NCI-H345 treated with DMSO at 0.1 percent for 48 hours (cell line): ENCODE data around the gene PAK6.

ENCODE experiments used
- DNase-seq: peaks from one replicate; lab custom pipeline; 2025; ENCODE audit not compliant: unreplicated experiment; lab: John Stamatoyannopoulos, UW

PAK6 gene

DNA sequence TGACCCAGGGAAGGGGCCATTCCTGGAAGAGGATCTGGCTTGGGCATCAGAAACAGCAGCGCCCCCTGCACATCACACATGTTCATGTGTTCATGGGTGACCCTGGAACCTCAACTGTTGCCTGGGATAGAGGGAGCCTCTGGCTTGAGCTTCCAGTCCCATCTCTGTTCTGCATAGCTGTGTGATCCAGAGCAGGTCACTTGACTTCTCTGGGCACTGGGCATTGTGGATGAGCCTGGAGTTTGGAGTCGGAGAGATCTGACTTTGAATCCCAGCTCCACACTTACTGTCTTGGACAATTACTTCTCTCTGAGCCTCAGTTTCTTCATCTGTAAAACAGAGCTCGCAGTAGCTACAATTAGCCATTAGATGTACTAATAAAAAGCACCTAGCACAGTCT is 15.6 kb downstream of the PAK6 start:
- no peak for DNase-seq

DNA sequence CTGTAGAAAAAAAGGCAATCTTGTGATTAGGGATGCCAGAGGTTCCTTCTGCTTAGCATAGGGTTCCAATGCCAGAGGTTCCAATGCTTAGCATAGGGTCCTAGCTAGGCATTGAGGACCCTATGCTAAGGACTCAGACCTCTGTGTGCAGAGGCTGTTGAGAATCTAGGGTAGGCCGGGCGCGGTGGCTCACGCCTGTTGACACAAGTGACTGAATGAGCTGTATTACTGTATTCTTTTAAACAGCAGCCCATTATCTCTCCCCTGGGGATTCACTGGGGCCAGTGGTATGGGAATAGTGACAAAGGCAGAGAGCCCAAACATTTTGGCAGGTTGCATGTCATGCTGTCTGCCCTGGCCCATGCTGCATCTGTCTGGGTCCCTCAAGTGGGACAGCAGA is 16.2 kb downstream of the PAK6 start:
- DNase-seq, result no peak

DNA sequence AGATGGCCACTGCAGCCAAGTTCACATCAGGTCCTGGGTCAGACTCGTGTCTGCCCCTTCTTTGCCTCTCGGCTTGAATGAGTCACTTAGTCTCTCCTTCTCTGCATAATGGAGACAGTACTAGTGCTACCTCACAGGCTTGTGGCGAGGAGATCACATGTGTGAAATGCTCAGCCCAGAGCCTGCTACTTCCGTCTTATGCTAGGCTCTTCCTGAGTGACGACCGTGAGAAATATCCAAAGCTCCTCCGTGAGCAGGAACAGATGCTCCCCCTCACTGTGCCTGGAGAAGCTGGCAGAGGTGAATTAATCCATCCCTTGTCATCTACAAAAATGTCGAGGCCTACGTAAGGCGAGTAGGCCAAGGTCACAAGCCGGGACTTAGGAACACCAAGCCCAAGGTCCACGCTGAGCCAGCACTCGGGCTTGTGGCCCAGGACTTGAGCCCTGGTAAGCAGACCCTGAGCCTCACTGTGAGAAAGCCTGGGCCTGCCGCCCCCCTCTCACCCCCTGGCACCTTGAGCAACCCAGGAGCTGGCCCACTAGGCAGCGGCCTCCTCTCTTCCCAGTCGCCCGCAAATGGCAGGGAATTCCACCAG is 17.9 kb downstream of the PAK6 start:
- no peak for DNase-seq

DNA sequence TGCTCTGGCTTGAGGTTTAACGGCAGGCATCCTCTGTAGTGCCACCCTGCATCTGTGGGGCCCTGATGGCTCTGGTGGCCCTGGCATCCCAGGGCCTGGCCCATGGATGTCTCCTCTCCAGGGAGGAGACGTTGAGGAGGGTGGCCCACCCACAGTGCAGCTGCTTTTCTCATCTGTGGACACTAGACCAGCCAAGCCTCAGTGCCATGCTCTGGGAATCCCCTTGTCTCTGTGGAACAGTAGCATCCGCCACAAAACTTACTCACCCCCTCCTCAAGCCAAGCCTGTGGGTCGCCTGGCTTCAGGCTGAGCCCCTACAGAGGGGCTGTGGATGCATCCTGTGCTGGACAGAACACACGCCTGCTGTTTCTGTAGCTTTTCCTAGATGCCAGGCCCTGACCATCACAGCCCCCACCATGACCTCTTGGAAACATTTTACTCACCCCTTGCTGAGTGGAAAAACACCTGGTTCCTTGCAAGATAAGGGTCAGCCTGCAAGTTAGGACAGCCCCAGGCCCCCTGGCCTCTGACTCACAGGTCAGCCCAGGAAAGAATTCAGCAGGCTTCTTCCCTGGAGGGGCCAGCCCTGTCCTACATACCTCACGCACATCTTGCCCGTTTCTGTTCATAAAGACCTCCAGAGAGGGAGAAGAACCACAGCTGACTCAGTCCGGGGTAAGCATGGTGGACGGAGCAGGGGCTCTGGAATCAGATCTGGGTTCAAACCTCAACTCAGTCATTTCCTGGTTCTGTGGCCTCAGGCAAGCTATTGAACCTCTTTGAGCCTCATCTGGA is 19.0 kb downstream of the PAK6 start:
- DNase-seq, result no peak

DNA sequence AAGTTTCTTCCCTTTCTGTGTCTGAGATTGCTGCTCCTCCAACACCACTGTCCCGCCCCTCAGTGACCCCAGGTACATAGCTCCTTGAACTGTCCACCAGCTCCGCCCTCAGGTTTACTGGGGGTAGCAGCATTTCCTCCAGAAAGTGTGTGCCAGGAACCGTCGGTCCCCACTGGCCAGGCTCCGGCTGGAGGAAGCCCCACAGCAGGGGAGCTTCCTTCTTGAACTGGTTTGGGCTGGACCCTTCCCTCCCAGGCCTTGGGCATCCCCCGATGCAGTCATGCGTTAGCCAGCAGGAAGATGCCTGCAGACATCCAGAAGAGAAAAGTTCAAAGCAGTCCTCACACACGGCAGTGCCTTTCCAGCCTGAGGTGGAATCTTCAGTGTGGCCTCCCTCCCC is 19.7 kb downstream of the PAK6 start:
- no peak for DNase-seq

DNA sequence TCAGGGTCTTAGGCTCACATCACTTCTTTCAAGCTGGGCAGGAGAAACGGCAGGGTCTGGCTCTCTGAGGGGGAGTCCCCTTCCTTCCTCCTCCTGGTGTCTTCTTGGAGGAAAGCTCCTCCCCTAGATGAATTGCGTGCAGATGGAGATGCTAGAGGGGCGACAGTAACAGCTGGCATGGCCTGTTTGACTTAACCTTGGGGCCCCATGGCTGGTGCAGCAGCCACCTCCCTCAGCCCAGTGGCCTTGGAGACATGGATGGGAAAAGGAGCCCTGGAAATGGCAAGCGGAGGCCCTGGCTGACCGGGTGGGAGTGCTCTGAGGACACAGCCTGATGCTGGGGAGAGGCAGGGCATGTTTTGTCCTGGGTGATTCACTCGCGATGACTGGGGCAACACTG is 20.2 kb downstream of the PAK6 start:
- DNase-seq, result no peak

DNA sequence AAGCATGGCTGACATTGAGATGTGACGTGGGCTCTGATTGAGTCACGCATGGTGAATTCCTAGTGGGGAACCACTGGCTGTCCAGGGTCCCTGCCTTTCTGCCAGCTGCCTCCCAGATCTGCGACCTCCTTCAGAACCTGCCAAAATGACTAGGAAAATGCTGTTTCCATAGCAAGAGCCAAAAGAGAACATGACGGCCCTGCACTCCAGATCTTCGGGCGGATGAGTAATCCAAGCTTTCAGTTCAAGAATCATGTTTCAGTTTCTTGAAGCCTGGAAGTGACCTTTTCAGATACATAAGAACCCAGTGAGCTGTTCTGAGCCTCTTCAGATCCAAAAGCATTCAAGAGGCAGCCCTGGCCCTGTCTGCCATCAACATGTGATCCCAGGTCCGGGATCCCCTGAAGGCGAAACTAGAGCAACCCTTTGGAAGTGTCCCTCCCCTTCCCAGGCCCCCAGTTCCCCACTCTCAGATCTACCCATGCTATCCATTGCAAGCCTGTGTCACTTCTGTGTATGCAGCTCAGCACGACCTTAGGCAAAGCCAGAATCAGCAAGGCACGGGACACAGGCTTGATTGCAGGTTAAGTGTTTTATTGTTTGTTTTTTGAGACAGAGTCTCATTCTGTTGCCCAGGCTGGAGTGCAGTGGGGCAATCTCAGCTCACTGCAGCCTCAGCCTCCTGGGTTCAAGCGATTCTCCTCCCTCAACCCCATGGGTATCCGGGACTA is 24.3 kb downstream of the PAK6 start:
- DNase-seq, result no peak

DNA sequence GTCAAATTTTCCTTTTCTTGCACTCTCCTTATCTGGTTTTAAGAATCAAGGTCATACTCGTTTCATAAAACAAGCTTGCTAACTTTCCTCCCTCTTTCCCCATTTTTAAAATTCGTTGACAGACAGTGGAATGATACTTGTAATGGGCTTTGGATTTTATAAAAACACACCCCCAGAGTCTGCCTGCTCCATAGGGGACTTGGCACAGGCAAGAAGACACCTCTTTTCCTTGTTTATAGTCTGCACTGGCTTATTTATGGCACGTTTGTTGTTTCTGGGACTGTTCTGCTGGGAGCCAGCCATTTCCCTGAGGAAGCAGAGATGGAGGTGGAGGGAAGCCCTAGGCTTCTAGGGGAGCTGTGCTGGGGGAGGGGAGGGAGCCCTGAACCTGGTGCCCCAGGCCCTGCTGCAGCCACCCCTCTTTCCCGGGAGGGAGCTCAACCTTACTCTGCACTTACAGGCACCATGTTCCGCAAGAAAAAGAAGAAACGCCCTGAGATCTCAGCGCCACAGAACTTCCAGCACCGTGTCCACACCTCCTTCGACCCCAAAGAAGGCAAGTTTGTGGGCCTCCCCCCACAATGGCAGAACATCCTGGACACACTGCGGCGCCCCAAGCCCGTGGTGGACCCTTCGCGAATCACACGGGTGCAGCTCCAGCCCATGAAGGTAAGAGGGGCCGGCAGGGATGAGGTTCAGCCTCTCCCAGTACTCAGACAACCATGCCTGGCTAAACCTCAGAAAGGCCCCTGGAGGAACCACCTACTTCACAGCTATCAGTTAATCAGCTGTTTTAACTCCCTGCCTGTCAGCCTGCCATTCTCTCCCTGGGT is 25.7 kb downstream of the PAK6 start:
- DNase-seq, result no peak

DNA sequence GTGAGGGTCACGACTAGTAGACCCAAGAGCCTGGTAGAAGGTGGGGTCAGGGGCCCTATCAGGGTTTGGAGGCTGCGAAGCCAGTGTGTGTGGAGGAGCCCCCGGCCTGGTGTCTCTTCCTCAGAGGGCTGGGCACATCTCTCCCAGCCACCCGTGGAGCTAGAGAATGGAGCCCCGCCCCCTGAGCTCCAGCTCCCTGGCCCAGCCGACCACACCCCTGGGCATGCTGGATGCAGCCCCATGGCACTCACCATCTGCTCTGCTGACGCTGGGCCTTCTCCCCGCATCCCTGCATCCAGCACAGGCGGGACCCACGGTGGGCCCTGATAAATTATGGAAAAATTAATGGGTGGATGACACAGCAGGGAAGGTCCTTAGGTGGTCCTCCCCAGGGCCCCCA is 26.5 kb downstream of the PAK6 start:
- no peak for DNase-seq

DNA sequence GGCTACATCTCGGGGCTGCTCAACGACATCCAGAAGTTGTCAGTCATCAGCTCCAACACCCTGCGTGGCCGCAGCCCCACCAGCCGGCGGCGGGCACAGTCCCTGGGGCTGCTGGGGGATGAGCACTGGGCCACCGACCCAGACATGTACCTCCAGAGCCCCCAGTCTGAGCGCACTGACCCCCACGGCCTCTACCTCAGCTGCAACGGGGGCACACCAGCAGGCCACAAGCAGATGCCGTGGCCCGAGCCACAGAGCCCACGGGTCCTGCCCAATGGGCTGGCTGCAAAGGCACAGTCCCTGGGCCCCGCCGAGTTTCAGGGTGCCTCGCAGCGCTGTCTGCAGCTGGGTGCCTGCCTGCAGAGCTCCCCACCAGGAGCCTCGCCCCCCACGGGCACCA is 27.0 kb downstream of the PAK6 start:
- DNase-seq, result no peak

DNA sequence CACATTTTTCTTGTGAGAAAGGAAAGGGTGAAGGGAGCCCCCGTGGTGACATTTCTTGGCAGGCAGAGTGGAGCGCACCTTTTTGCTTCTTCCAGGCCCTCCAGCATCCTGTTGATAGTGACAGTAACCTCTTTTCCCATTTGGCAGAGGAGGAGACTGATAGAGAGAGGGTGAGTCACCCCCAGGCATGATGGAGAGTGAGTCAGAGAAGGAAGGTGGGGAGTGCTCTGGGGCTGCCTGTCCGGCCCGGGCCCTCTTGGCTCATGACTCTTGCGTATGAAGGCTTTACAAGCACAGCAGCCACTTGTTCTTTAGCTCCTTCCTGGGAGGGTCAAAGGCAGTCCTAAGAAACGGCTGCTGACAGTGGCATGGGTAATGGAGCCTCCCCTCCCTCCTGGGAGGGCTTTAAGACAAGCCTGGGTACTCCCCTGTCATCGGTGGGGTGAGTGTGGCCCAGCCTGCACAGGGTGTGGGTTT is 28.0 kb downstream of the PAK6 start:
- no peak for DNase-seq

DNA sequence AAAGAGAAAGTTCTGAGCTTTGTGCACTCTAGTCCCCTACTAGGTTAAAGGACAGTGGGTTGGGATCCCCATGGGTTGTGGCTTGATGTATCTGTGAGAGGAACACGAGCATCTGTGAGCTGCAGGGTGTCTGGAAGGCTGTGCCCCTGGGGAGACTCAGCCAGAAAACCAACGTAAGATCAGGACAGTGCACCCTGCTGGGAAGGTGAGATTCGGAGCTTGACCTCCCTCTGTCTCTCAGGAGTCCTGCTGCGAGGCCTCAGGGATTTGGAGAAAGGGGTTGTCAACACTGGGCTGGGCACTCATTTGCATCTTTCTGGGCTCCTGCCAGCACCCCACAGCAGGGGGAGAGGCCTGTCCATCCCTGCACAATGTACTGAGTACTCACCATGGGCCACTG is 28.8 kb downstream of the PAK6 start:
- no peak for DNase-seq

DNA sequence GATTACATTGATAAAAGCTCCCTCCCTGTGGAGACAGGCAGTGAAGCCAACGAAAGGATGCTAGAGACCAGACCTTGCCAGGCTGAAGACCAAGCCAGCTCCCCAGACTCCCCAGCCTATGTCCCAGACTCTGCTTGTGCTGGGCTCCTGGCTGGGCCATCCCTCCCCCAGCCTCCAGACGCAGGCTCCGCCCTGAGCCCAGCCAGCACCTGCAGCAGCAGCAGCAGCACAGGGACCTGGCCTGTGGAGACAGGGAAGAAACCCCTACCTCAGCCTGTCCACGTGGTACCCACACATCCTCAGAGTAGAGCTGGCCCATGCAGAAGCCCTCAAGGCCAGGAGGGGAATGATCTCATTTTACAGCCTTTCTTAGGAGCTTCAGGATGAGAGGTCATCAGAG is 30.7 kb downstream of the PAK6 start:
- DNase-seq, result no peak

DNA sequence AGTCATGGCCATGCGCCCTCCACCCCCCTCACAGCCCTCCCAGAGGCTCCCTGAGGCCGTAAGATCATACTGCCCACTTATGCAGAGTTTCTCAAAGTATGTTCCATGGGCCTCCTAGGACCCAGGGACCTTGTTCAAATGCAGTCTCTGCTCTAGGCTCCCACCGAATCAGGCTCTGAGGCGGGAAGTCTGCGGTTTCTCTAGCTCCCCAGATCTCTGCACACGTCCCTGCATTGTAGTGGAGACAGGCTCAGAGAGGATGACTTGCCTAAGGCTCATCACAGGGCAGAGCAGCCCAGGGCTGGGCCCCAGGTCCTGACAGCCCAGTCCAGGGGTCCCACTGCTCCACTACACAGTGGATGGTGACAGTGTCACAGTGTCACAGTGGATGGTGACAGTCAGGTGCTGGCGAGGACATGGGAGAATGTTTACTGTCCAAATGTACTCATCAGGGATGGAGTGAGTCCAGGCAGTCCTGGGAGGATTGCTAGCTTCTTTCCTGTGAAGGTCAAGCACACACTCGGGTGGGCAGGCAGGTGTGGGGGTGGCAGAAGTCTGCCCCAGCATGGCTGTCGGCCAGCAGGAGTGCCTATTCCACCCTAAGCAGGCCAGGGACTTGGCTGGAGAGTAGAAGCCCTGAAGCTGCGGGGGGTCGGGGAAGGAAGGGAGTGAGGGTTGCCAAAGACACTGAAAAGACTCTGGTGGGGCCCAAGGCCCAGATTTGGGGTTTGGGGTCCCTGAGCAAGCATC is 31.6 kb downstream of the PAK6 start:
- no peak for DNase-seq

DNA sequence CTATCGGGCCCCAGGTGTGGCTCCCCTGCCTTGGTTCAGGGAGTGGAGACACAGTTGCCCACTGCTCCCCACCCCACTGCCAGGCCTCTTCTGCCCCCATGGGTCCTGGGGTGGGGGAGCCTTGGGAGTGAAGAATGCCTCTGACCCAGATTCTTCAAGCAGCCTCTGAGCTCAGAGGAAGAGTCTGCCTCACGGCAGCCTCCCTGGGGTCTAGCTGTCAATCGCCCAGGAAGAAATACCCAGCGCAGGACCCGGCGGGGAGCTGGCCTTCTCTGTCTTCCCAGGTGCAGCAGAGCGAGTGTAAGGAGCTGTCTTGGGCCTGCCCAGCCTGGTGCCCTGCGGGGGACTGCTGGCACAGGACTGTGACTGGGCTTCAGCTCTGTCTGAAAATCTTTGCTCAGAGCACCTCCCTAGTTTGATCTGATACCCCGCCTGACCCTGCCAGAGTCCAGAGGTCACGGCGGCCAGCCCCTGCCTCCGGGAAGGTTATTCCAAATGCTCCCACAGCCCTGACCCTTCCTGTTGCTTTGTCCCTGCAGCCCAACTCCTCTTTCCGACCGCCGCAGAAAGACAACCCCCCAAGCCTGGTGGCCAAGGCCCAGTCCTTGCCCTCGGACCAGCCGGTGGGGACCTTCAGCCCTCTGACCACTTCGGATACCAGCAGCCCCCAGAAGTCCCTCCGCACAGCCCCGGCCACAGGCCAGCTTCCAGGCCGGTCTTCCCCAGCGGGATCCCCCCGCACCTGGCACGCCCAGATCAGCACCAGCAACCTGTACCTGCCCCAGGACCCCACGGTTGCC is 33.0 kb downstream of the PAK6 start:
- DNase-seq, result no peak

DNA sequence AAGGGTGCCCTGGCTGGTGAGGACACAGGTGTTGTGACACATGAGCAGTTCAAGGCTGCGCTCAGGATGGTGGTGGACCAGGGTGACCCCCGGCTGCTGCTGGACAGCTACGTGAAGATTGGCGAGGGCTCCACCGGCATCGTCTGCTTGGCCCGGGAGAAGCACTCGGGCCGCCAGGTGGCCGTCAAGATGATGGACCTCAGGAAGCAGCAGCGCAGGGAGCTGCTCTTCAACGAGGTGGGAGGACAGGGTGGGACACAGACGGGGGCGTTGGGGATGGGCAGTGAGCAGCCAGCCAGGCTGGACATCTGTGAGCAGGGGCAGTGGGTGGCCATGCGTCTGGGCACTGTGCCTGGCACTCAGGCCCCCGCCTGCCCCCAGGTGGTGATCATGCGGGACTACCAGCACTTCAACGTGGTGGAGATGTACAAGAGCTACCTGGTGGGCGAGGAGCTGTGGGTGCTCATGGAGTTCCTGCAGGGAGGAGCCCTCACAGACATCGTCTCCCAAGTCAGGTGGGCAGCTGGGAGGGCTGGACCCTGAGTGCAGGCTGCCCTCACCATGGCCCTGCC is 33.7 kb downstream of the PAK6 start:
- DNase-seq, result no peak

DNA sequence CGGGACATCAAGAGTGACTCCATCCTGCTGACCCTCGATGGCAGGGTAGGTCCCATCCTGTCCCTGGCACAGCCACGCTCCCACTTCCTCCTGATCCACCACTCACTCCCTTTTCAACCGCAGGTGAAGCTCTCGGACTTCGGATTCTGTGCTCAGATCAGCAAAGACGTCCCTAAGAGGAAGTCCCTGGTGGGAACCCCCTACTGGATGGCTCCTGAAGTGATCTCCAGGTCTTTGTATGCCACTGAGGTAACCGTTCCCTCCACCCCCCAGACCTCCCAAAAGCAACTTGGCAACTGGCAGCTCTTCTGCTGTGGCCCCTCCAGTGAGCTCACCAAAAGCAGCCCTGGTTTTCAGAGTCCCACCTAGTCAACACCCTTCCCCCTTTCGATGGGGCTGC is 34.6 kb downstream of the PAK6 start:
- no peak for DNase-seq

DNA sequence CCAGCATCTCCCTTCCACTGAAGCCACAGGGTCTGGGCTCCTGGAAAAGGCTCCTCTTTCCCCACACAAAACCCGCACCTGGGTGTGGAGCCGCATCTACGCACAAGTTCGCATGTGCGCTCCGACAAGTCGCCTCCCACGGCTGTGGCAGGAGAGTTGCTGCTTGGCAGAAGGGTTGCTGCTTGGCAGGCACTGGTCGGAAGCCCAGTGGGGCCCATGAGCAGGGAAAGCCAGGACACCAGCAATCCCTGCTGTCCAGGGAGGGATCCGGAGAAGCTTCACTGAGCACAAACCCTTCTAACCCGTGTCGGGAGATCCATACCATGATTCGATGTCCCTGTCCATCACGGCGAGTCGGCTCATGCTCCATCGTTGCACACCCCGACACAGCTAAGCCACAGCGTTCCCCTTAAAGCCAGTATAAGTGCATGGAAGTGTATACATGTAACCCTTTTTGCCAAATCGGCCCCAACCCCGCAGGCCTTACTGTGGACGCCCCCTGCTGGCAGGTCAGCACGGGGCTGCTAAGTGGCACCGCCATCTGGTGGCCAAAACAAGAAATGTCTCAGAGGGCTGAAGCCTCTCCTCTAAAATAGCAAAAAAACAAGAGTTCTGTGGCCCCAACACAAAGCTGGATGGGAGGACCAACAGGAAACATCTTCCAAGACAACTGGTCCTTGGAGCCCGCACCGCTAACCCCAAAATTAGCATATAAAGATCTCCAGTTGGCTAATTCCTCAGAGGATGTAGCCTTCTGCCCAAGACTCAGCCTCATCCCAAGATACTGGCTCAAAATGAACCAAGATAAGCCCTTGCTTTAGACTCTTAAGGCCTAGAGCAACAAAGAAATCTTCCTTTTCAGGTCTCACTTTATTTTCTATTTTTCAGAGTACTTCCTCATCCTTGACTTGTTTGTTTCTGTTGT is 35.7 kb downstream of the PAK6 start:
- DNase-seq, result peak; percentile 61
